ENCODE data around the gene PARD3B.

DNA sequence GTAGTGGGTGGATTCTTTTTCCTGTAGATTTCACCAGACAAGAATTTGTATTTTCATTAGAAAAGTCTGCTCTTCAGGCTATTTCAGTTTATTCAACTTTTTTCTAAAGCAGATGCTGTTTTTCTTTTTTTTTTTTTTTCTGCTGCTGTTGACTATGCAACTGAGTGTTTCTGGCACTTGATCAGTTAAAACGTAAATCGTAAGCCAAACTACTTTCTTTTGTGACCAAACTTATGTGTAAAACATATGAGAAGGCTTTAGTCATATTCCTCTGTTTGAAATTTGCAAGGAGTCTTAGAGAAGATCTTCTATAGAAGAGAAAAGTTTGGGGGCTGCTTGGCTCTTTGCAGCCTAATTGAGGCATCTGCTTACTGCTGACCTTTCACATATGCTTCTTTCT, 170.1 kb downstream of the PARD3B start:
- TF ChIP-seq, protein P1, sequence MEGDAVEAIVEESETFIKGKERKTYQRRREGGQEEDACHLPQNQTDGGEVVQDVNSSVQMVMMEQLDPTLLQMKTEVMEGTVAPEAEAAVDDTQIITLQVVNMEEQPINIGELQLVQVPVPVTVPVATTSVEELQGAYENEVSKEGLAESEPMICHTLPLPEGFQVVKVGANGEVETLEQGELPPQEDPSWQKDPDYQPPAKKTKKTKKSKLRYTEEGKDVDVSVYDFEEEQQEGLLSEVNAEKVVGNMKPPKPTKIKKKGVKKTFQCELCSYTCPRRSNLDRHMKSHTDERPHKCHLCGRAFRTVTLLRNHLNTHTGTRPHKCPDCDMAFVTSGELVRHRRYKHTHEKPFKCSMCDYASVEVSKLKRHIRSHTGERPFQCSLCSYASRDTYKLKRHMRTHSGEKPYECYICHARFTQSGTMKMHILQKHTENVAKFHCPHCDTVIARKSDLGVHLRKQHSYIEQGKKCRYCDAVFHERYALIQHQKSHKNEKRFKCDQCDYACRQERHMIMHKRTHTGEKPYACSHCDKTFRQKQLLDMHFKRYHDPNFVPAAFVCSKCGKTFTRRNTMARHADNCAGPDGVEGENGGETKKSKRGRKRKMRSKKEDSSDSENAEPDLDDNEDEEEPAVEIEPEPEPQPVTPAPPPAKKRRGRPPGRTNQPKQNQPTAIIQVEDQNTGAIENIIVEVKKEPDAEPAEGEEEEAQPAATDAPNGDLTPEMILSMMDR (conservative IDR thresholded peaks at IDR 0.05; ENCODE audit: low read depth, low read length) = no peak
- no peak for TF ChIP-seq EZH2 (IDR thresholded peaks at IDR 0.05; ENCODE audit: low read length, unreplicated experiment)

All from PC-3 (cell line).